ENCODE data around the gene PFKFB4. TPM values are rescaled to one million over a fixed set of nuclear protein-coding genes. Genes with fewer than 3 reads are reported as not detected.

PFKFB4 gene
- total and polyA plus RNA-seq, 2 donors (not counting 1 experiment from before 2014, with no cell fraction given) = 1.3 to 3.3 TPM

GRCh38 chr3:48587686-48588085 is 31.1 kb upstream of the PFKFB4 start:
- Mint-ChIP-seq H3K4me3 (no peak overlapping the region), H3K27ac (no peak overlapping the region), H3K4me1 (no peaks in the 10 kb centered on the region), H3K9me3 (ENCODE audit: insufficient read depth) (no peaks in the 10 kb centered on the region), H3K27me3 (peaks cover 34% of the 10 kb centered on the region)
- H3K9ac ChIP-seq (ENCODE audit: low read length) = no peak overlapping the region
- no peak for ATAC-seq (ENCODE audit: low read depth)
- no peak overlapping the region for H3K27ac ChIP-seq (ENCODE audit: low read length in 2 of 2)
- H3K79me2 ChIP-seq (ENCODE audit: control insufficient read depth, insufficient read depth, low read length) = no peaks in the 10 kb centered on the region
- no peak overlapping the region for H3K4me3 ChIP-seq (ENCODE audit: control extremely low read depth in 1 of 5, extremely low read depth in 1 of 5, insufficient read depth in 1 of 5, low read depth in 2 of 5, low read length in 4 of 5)
- H3K36me3 ChIP-seq (replicated peaks in 1 of 2; ENCODE audit: control extremely low read depth in 1 of 2, control insufficient read depth in 1 of 2, extremely low read depth in 1 of 2, insufficient read depth in 2 of 2, low read length in 1 of 2) = no peaks in the 10 kb centered on the region
- no peak overlapping the region for H3K4me2 ChIP-seq (replicated peaks; ENCODE audit: low read depth, low read length, poor library complexity, severe bottlenecking)
- peaks cover 0 to 13% (median 1%) of the 10 kb centered on the region in 4 experiments for H3K27me3 ChIP-seq (replicated peaks in 1 of 4; ENCODE audit: control extremely low read depth in 1 of 4, control insufficient read depth in 3 of 4, insufficient read depth in 4 of 4, low read length in 3 of 4)
- intact Hi-C loops (cut with micrococcal nuclease) = no loop called here
- ChIA-PET POLR2A (no interaction called here), CTCF (no interaction called here)
- WGBS (ENCODE audit: insufficient coverage) = 80% methylated on average over 11 of the region's 11 CpGs
- H3K4me1 ChIP-seq (ENCODE audit: control insufficient read depth in 2 of 2, insufficient read depth in 2 of 2, low read length in 2 of 2) = no peaks in the 10 kb centered on the region
- no peak overlapping the region for H2AFZ ChIP-seq (ENCODE audit: insufficient read depth, low read depth, low read length, poor library complexity, severe bottlenecking)
- H3K9me3 ChIP-seq (ENCODE audit: control extremely low read depth in 1 of 3, control insufficient read depth in 2 of 3, insufficient read depth in 1 of 3, low read length in 2 of 3) = no peaks in the 10 kb centered on the region
- no peak for DNase-seq
- H4K20me1 ChIP-seq (ENCODE audit: control insufficient read depth, insufficient read depth, low read length, poor library complexity, severe bottlenecking) = no peaks in the 10 kb centered on the region
- TF ChIP-seq CTCF (IDR thresholded peaks at IDR 0.05) (no peak), EZH2 (IDR thresholded peaks at IDR 0.05; ENCODE audit: borderline replicate concordance, insufficient read depth, low read depth, low read length, poor library complexity, severe bottlenecking) (no peak)

GRCh38 chr3:48585411-48585810 is 28.8 kb upstream of the PFKFB4 start:
- H3K4me1 Mint-ChIP-seq = no peaks in the 10 kb centered on the region
- Histone ChIP-seq H3K4me2 (replicated peaks; ENCODE audit: low read depth, low read length, poor library complexity, severe bottlenecking) (no peak overlapping the region), H3K36me3 (replicated peaks in 1 of 2; ENCODE audit: control extremely low read depth in 1 of 2, control insufficient read depth in 1 of 2, extremely low read depth in 1 of 2, insufficient read depth in 2 of 2, low read length in 1 of 2) (no peaks in the 10 kb centered on the region), H3K4me3 (ENCODE audit: control extremely low read depth in 1 of 5, extremely low read depth in 1 of 5, insufficient read depth in 1 of 5, low read depth in 2 of 5, low read length in 4 of 5) (no peak overlapping the region), H3K27ac (ENCODE audit: low read length in 2 of 2) (no peak overlapping the region), H2AFZ (ENCODE audit: insufficient read depth, low read depth, low read length, poor library complexity, severe bottlenecking) (no peak overlapping the region), H3K4me1 (ENCODE audit: control insufficient read depth in 2 of 2, insufficient read depth in 2 of 2, low read length in 2 of 2) (no peaks in the 10 kb centered on the region), H3K9me3 (ENCODE audit: control extremely low read depth in 1 of 3, control insufficient read depth in 2 of 3, insufficient read depth in 1 of 3, low read length in 2 of 3) (no peaks in the 10 kb centered on the region), H3K9ac (ENCODE audit: low read length) (no peak overlapping the region), H3K79me2 (ENCODE audit: control insufficient read depth, insufficient read depth, low read length) (no peaks in the 10 kb centered on the region), H3K27me3 (replicated peaks in 1 of 4; ENCODE audit: control extremely low read depth in 1 of 4, control insufficient read depth in 3 of 4, insufficient read depth in 4 of 4, low read length in 3 of 4) (peaks cover 0 to 9% (median 1%) of the 10 kb centered on the region in 4 experiments), H4K20me1 (ENCODE audit: control insufficient read depth, insufficient read depth, low read length, poor library complexity, severe bottlenecking) (no peaks in the 10 kb centered on the region)
- peaks cover 28% of the 10 kb centered on the region for H3K27me3 Mint-ChIP-seq
- ChIA-PET CTCF (no interaction called here), POLR2A (no interaction called here)
- intact Hi-C loops (cut with micrococcal nuclease) = no loop called here
- no peak overlapping the region for H3K27ac Mint-ChIP-seq
- 90% methylated on average over 6 of the region's 8 CpGs for WGBS (ENCODE audit: insufficient coverage)
- DNase-seq (no peak), ATAC-seq (ENCODE audit: low read depth) (no peak)
- no peak for TF ChIP-seq EZH2 (IDR thresholded peaks at IDR 0.05; ENCODE audit: borderline replicate concordance, insufficient read depth, low read depth, low read length, poor library complexity, severe bottlenecking)
- TF ChIP-seq CTCF (IDR thresholded peaks at IDR 0.05) = no peak
- H3K4me3 Mint-ChIP-seq = no peak overlapping the region
- H3K9me3 Mint-ChIP-seq (ENCODE audit: insufficient read depth) = no peaks in the 10 kb centered on the region

Data from B cell (primary cell).